Lower leg skin (tissue), 4 donors: ENCODE measurements around the gene SLC12A4. TPM values are rescaled to one million over a fixed set of nuclear protein-coding genes. Genes with fewer than 3 reads are reported as not detected.
"Not testable (repeated sequence)": the region's sequence is repeated elsewhere in the genome, so short reads cannot be mapped to it uniquely, and the experiment has no call there.

ENCODE experiments used
- DNase-seq, 2 donors: peaks; one replicate each; pipeline ENCODE4 v3.0.0-alpha.2; 2019; ENCODE audit warnings: low spot score in 2 of 2
- H3K4me3 ChIP-seq: fragments of 200-600 bp; sonication (generic); 2 replicates; pipeline ENCODE4 v1.5.1; 2017; ENCODE audit warnings: mild to moderate bottlenecking, low read depth; ENCODE audit not compliant: poor library complexity, severe bottlenecking
- POLR2A ChIP-seq, 2 donors: fragments of 450-650 bp; IDR thresholded peaks; one replicate each; pipeline ENCODE4 v1.6.1; 2016 to 2017; ENCODE audit warnings: antibody characterized with exemption in 2 of 2, mild to moderate bottlenecking in 1 of 2, moderate library complexity in 1 of 2
- WGBS, 2 donors: methylation state at CpG; one replicate each; pipeline ENCODE4 v1.1.5; 2018; 5-methylcytosine and 5-hydroxymethylcytosine counted together
- intact Hi-C: fragments of 100-400 bp; cut with DNase I; formaldehyde crosslinking; loops from one replicate; pipeline ENCODE4 v1.15.0; 2023; ENCODE audit warnings: low total_unique reads
- total RNA-seq, 4 donors: library from RNA; depleted of rRNA; stranded (reverse); fragments of >200 nt; gene quantifications; one replicate each; pipeline ENCODE4 v1.1.0, GENCODE V29; 2016
- TF ChIP-seq, protein P1 (sequence below), 3 donors: fragments of 450-650 bp; IDR thresholded peaks; one replicate each; pipeline ENCODE4 v1.5.1; 2016; ENCODE audit warnings: antibody characterized with exemption in 3 of 3, mild to moderate bottlenecking in 3 of 3, moderate library complexity in 2 of 3

The SLC12A4 gene
- total RNA-seq, 4 donors from 2014 or later: 31.3 to 74.1 (median 50.9) TPM

DNA sequence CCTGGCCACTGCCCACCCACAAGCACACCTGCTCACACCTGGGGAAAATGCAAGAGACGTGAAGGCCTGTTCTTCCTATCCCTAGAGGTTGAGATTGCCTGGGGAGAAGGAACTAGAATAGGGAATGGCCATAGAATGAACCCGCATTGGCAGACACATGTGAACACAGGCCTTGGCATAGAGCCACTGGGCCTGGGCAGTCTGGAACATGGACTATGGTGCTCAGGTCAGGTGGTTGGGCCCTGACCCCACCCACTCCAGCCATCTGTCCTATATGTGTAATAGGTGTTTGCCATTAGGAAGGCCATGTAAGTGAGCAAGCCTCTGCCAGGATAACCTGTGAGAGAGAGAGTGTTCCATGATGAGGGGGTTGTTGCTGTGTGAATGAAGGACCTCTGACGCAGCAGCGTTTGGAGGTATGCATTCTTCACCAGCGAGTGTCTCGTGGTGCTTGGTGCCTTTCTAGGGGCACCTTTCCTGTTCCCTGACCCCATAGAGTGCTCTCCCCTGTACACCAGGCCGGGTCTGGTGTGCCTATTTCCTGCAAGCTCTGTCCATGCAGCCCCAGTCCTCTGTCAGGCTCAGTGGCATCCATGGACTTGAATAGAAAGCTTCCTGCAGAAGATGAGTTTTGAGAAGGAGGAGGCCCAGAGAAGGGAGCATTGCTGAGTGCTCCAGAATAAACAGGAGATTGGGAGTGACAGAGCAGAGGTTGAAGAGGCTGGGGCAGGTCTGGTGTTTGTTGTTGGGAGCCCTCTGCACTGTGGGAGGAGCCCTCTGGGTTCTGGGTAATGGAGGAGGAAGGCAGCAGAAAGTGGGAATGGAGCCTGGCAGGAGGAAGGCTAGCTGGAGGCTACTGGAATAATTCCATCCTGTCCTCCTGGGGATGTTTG is 52.4 kb downstream of the SLC12A4 start:
- intact Hi-C loops: no loop called here
- WGBS, 2 donors: 69 to 72% methylated on average over 7 of the region's 7 CpGs
- no peak overlapping the region for H3K4me3 ChIP-seq
- no peak for DNase-seq
- TF ChIP-seq POLR2A (IDR thresholded peaks at IDR 0.05): no peak
- TF ChIP-seq, protein P1, sequence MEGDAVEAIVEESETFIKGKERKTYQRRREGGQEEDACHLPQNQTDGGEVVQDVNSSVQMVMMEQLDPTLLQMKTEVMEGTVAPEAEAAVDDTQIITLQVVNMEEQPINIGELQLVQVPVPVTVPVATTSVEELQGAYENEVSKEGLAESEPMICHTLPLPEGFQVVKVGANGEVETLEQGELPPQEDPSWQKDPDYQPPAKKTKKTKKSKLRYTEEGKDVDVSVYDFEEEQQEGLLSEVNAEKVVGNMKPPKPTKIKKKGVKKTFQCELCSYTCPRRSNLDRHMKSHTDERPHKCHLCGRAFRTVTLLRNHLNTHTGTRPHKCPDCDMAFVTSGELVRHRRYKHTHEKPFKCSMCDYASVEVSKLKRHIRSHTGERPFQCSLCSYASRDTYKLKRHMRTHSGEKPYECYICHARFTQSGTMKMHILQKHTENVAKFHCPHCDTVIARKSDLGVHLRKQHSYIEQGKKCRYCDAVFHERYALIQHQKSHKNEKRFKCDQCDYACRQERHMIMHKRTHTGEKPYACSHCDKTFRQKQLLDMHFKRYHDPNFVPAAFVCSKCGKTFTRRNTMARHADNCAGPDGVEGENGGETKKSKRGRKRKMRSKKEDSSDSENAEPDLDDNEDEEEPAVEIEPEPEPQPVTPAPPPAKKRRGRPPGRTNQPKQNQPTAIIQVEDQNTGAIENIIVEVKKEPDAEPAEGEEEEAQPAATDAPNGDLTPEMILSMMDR (IDR thresholded peaks at IDR 0.05): no peak

- DNase-seq, intact Hi-C loops, H3K4me3 ChIP-seq: not testable (repeated sequence)
- 50 to 56% methylated on average over 2 of the region's 2 CpGs for WGBS, 2 donors
Measured at GRCh38 chr16:67915496-67915769, 53.0 kb downstream of the SLC12A4 start.

- H3K4me3 ChIP-seq: no peak overlapping the region
- no peak for DNase-seq
- 48% methylated on average over 7 of the region's 7 CpGs for WGBS, 2 donors
- no peak for TF ChIP-seq POLR2A (IDR thresholded peaks at IDR 0.05)
- TF ChIP-seq, protein P1 (IDR thresholded peaks at IDR 0.05): no peak
- intact Hi-C loops: no loop called here
Measured at GRCh38 chr16:67914758-67915495, 53.5 kb downstream of the SLC12A4 start.

GRCh38 chr16:67910158-67910557 is 58.3 kb downstream of the SLC12A4 start:
- TF ChIP-seq, protein P1 (IDR thresholded peaks at IDR 0.05): no peak
- TF ChIP-seq POLR2A (IDR thresholded peaks at IDR 0.05): no peak
- intact Hi-C loops: no loop called here
- no peak overlapping the region for H3K4me3 ChIP-seq
- 58 to 60% methylated on average over 2 of the region's 2 CpGs for WGBS, 2 donors
- DNase-seq: no peak

DNA sequence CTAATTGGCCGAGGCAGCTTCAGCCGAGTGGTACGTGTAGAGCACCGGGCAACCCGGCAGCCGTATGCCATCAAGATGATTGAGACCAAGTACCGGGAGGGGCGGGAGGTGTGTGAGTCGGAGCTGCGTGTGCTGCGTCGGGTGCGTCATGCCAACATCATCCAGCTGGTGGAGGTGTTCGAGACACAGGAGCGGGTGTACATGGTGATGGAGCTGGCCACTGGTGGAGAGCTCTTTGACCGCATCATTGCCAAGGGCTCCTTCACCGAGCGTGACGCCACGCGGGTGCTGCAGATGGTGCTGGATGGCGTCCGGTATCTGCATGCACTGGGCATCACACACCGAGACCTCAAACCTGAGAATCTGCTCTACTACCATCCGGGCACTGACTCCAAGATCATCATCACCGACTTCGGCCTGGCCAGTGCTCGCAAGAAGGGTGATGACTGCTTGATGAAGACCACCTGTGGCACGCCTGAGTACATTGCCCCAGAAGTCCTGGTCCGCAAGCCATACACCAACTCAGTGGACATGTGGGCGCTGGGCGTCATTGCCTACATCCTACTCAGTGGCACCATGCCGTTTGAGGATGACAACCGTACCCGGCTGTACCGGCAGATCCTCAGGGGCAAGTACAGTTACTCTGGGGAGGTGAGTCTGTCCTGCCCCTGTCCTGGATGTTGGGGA is 59.2 kb downstream of the SLC12A4 start:
- TF ChIP-seq, protein P1 (IDR thresholded peaks at IDR 0.05): no peak
- no peak for TF ChIP-seq POLR2A (IDR thresholded peaks at IDR 0.05)
- WGBS, 2 donors: 93 to 96% methylated on average over 26 to 36 of the region's 36 CpGs
- no peak overlapping the region for H3K4me3 ChIP-seq
- no peak for DNase-seq
- intact Hi-C loops: no loop called here
